Thoracic aorta (tissue), 2 donors: ENCODE results near the gene DNAI2. TPM values are rescaled to one million over a fixed set of nuclear protein-coding genes. Genes with fewer than 3 reads are reported as not detected.

Source experiments
- ATAC-seq: fragments of 150-250 bp; one replicate; pipeline ENCODE4 v1.8.0; 2017; ENCODE audit warnings: low read depth; ENCODE audit not compliant: insufficient number of reproducible peaks, low FRiP score
- DNase-seq: peaks from one replicate; pipeline ENCODE4 v3.0.0-alpha.2; 2020; ENCODE audit warnings: low spot score
- H3K27ac ChIP-seq, 2 donors: fragments of 200-600 bp; sonication (generic); 1 replicate in 1 of 2; 2 replicates in 1 of 2; pipeline ENCODE4 v1.5.1; 2016; ENCODE audit warnings: mild to moderate bottlenecking in 2 of 2, moderate library complexity in 2 of 2
- H3K27me3 ChIP-seq: fragments of 200-600 bp; sonication (generic); replicated peaks from 2 replicates; pipeline ENCODE4 v1.6.0; 2016; ENCODE audit warnings: mild to moderate bottlenecking; ENCODE audit not compliant: insufficient read depth
- H3K36me3 ChIP-seq: fragments of 200-600 bp; sonication (generic); one replicate; pipeline ENCODE4 v1.5.1; 2016
- H3K4me1 ChIP-seq, 2 donors: fragments of 200-600 bp; sonication (generic); 1 replicate in 1 of 2; 2 replicates in 1 of 2; pipeline versions ENCODE4 v1.5.1 to v1.6.0; 2016; ENCODE audit warnings: low read depth in 2 of 2, mild to moderate bottlenecking in 1 of 2; ENCODE audit not compliant: control insufficient read depth in 1 of 2
- H3K4me3 ChIP-seq: fragments of 200-600 bp; sonication (generic); 2 replicates; pipeline ENCODE4 v1.5.1; 2016; ENCODE audit warnings: mild to moderate bottlenecking
- H3K9me3 ChIP-seq: fragments of 200-600 bp; sonication (generic); 2 replicates; pipeline ENCODE4 v1.5.1; 2016
- CTCF ChIP-seq: fragments of 200-600 bp; sonication (generic); IDR thresholded peaks from one replicate; pipeline ENCODE4 v1.5.1; 2019; ENCODE audit warnings: antibody characterized with exemption
- total RNA-seq, 2 donors: library from RNA; depleted of rRNA; stranded (reverse); fragments of >200 nt; gene quantifications; one replicate each; pipeline versions ENCODE4 v1.1.0 to v1.2.3, GENCODE V29; 2016

The DNAI2 gene
- total RNA-seq, 2 donors from 2014 or later: not detected

- no peak for TF ChIP-seq CTCF
- ATAC-seq (no peak), DNase-seq (no peak)
- Histone ChIP-seq H3K36me3 (no peaks in the 10 kb centered on the region), H3K27me3 (no peaks in the 10 kb centered on the region), H3K9me3 (no peaks in the 10 kb centered on the region), H3K4me3 (no peak overlapping the region), H3K27ac (no peak overlapping the region), H3K4me1 (no peaks in the 10 kb centered on the region)
Measured at GRCh38 chr17:74290340-74290739, 16.3 kb downstream of the DNAI2 start.

- TF ChIP-seq CTCF: no peak
- Histone ChIP-seq H3K4me3 (no peak overlapping the region), H3K4me1 (no peaks in the 10 kb centered on the region), H3K9me3 (no peaks in the 10 kb centered on the region), H3K27ac (no peak overlapping the region), H3K27me3 (no peaks in the 10 kb centered on the region), H3K36me3 (no peaks in the 10 kb centered on the region)
- ATAC-seq: no peak
- DNase-seq: no peak
Measured at GRCh38 chr17:74292495-74292894, 18.5 kb downstream of the DNAI2 start.

GRCh38 chr17:74295625-74296547 lies 21.9 kb downstream of the DNAI2 start:
- DNase-seq: no peak
- H3K4me1 ChIP-seq: no peaks in the 10 kb centered on the region
- no peak overlapping the region for H3K27ac ChIP-seq
- no peak for TF ChIP-seq CTCF
- H3K4me3 ChIP-seq: no peak overlapping the region
- no peaks in the 10 kb centered on the region for H3K36me3 ChIP-seq
- H3K27me3 ChIP-seq: no peaks in the 10 kb centered on the region
- H3K9me3 ChIP-seq: no peaks in the 10 kb centered on the region
- no peak for ATAC-seq

- Histone ChIP-seq H3K27me3 (no peaks in the 10 kb centered on the region), H3K27ac (no peak overlapping the region), H3K9me3 (no peaks in the 10 kb centered on the region), H3K4me1 (no peaks in the 10 kb centered on the region), H3K4me3 (no peak overlapping the region), H3K36me3 (no peaks in the 10 kb centered on the region)
- TF ChIP-seq CTCF: no peak
- ATAC-seq (no peak), DNase-seq (no peak)
Measured at GRCh38 chr17:74296548-74296936, 22.5 kb downstream of the DNAI2 start.

GRCh38 chr17:74297941-74298340 lies 23.9 kb downstream of the DNAI2 start:
- DNase-seq (no peak), ATAC-seq (no peak)
- no peak for TF ChIP-seq CTCF
- no peaks in the 10 kb centered on the region for H3K4me1 ChIP-seq
- H3K27me3 ChIP-seq: no peaks in the 10 kb centered on the region
- no peaks in the 10 kb centered on the region for H3K9me3 ChIP-seq
- H3K27ac ChIP-seq: no peak overlapping the region
- no peak overlapping the region for H3K4me3 ChIP-seq
- no peaks in the 10 kb centered on the region for H3K36me3 ChIP-seq
